NCI-H748 (cell line): ENCODE measurements around the gene WASHC3.
"Not testable (repeated sequence)": the region's sequence is repeated elsewhere in the genome, so short reads cannot be mapped to it uniquely, and the experiment has no call there.

Experiments
- DNase-seq: peaks from one replicate; lab custom pipeline; 2025; ENCODE audit not compliant: unreplicated experiment; lab: John Stamatoyannopoulos, UW

Gene WASHC3

GRCh38 chr12:102051431-102051965 lies 10.3 kb downstream of the WASHC3 start:
- DNase-seq: no peak

DNA sequence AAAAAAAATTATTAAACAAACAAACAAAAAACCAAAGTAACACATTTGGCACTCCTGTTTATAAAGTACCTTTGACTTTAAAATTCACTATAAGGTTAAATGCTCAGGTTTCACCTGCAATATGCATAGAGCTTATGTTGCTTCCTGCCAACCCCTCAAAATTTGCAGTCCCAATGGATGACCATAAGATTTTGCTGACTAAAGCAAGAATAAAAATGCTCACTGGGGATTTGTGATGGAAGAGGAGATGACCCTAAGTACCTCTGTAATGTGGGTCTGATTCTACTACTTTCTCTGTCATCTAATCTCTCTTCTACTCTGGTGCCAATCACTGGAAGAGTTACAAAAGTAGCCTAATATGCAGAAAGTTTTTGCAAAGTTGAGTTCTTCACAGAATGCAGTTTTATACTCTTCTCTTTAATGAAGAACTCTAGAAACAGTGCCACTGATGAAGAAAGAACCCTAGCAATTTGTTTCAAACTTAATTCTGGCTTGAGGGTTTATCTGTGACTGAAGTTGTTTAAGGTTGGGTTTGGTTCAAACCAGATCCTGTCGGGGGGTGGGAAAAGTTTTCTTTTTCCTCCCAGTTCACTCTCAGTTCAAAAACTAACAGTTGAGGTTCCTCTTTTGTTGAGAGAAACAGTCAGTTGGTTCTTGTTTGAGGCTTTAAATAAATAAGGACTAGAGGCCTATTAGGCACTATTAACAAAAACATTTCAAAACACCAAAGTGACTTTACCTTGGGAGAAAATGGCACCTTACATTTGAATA lies 10.9 kb downstream of the WASHC3 start:
- no peak for DNase-seq

GRCh38 chr12:102043928-102044327 lies 17.9 kb downstream of the WASHC3 start:
- no peak for DNase-seq

DNA sequence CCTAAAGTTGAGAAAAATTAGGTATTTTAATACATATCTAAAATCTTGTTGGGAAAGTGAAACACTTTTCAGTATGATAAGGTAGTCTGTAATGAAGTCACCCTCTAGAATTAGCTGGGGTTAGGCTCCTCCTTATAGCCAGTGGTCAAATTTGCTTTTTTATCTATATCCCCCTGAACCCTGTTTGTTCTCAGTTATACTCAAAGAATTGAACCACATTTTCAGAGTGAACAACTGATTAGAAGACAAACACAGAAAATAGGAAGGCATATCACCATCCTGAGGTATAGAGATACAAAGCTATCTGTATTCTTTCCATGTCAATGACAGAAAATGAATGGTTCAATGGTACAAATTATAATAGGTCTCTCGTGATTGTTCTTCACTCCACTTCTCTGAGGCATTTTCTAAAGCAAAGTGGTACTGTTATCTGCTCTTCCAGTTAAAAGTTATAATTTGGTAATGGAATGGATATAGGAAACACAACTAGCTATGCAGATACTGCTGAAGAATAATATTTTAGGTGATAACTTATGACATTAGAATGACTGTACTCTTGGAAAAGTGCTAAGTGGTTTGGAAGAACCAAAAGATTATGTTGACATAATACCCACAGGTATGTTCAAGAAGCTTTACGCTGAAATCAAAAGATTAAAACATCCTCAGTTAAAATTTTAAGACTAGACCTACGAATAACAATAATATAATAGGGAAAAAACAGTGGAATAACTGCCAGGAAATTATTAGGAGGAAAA lies 27.6 kb downstream of the WASHC3 start:
- no peak for DNase-seq

GRCh38 chr12:102031852-102032251 lies 29.9 kb downstream of the WASHC3 start:
- no peak for DNase-seq

- no peak for DNase-seq
Observed at GRCh38 chr12:102029141-102029540, 32.6 kb downstream of the WASHC3 start.

DNA sequence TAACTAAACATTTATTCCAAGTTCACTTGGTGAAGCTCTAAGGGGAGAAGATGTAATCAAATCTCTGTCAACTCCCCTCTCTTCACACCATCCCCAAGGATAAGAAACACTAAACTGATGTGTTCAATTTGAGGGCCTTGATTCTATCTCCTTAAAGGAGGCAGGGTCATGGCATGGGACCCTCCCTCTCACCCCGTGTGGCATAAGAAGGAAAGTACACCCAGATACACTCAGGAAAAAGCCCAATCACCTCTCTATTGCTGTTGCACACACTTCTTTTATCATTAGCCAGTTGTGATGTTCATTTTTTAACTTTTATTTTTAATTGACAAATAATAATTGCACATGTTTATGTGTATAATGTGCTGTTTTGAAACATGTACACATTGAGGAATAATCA lies 35.1 kb downstream of the WASHC3 start:
- DNase-seq: no peak

- DNase-seq: no peak
Observed at GRCh38 chr12:102024765-102025164, 37.0 kb downstream of the WASHC3 start.

- DNase-seq: no peak
Observed at GRCh38 chr12:102023343-102023930, 38.4 kb downstream of the WASHC3 start.

GRCh38 chr12:102022286-102022685 lies 39.5 kb downstream of the WASHC3 start:
- DNase-seq: no peak

- DNase-seq: no peak
Observed at GRCh38 chr12:102021540-102022246, 40.1 kb downstream of the WASHC3 start.

DNA sequence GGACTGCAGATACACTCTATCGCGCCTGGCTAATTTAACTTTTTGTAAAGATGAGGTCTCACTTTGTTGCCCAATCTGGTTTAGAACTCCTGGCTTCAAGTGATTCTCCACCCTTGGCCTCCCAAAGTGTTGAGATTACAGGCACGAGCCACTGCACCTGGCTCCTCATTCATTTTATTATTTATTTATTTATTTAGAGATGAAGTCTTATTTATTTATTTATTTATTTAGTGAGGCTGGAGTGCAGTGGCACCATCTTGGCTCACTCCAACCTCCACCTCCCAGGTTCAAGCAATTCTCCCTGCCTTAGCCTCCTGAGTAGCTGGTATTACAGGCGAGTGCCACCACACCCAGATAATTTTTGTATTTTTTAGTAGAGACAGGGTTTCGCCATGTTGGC lies 43.2 kb downstream of the WASHC3 start:
- DNase-seq: not testable (repeated sequence)

DNA sequence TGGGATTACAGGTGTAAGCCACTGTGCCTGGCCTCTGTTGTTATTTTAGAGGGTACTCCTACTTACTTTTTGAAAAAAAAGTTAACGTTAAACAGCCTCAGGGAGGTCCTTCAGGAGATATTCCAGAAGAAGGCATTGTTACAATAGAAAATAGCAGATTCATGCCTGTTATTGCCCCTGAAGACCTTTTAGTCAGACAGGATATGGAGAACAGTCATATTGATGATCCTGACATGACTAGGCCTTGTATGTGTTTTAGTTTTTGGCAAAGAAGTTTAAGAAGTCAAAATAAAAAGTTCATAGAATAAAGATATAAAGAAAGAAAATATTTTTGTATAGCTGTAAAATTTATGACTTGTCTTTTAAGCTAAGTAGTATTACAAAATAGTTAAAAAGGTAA lies 45.3 kb downstream of the WASHC3 start:
- DNase-seq: no peak

DNA sequence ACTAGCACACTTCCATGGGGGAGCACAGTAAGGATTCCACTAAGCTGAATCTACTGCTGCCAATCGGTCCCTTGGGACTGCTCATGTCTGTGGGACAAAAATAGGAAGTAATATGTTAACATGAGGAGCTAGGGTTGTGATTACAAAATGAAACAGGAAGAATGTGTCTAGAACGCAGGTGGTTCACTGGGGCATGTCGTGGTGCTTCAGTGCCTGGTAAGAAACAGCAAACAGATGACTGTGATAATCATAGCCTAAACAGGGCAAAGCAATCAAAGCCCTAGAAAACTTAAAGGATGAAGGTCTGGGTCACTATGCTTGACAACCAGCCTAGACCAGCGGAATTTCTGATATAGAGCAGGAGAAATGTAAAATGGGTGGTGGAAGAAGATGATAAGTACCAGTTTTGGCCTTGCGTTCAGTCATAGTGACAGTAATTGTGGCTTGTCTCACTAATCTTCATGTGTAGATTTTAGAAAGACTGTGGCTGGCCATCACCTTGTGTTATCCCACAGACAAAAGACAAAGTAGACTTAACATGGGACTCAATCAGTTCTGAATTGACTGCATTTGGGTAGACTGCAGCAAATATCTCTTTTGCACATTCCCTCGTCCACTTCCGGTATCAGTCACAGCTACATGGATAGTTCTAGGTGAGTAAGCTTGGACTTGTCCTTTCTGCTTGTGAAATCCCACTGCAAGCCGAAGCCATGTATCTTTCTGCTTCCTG lies 51.4 kb downstream of the WASHC3 start:
- DNase-seq: no peak

DNA sequence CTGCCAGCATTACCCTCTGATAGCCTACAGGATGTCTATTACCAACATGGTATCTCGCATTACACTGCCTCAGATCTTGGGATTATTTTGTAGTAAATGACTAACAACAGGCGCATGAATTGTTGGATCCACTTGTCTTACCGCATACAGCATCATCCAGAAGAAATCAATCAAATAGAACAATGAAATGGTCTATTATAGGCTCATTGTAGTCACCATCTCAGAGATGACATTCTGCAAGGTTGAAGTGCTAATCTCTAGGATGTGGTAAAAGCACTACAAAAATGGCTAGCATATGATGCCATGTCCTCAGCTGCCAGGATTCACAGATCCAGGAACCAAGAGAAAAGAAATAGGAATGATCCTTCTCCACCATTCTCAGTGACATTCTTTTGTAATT lies 52.0 kb downstream of the WASHC3 start:
- no peak for DNase-seq

DNA sequence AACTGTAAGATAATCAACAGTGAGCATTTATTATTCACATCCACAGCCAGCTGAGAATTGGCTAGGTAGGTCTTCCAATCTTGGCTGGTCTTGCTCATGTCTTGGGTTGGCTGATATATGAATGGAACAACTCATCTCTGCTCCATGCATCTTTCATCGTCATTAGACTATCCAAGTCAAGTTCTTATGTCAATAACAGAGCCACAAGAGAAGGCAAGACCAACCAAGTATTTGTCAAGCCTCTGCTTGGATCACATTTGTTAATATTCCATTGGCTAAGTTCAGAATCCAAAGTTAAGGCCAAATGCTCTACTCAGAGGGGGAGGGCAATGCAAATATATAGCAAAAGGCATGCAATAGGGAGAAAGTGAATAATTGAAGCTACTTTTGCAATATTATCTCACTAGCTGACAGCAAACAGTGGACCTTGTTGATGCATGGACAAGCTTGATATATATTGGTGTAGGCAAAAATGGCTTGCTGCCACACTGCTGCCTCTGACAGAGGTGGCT lies 53.1 kb downstream of the WASHC3 start:
- DNase-seq: no peak

DNA sequence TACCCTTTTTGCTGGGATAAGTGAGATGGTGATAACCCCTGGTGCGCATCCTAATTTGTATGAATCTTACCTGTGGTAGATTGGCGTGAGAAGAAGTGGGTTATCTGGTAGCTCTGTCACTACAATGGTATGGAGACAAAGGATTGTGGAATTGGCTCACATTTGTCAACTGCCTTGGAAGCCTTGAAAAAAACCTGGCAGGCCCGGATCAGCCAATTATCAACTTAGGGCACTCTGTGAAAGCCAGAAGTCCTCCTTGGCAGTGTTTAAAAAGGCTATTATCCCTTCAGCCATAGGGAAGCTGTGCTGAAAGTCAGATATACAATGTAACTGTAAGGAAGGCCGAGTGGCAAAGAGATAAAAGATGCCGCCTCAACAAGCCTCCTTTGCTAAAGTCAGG lies 56.5 kb downstream of the WASHC3 start:
- no peak for DNase-seq

GRCh38 chr12:101997102-101997501 lies 64.7 kb downstream of the WASHC3 start:
- no peak for DNase-seq

DNA sequence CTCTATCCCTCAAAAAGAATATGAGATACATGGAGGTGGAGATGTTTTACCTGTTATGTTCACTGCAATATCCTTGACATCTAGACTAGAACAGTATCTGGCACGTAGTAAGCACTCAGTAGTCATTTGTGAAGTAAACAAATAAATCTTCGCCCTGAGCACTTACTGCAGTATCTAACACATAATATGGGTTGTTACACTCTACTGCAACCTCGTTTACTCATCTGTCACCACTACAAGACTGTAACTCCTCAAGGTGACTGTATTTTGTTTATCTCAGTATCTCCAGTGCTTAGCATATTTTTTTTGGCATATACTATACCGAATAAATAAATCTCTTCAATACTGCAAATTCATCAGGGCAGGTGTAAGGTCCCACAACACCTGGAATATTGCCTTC lies 66.1 kb downstream of the WASHC3 start:
- no peak for DNase-seq

- no peak for DNase-seq
Observed at GRCh38 chr12:101992091-101992490, 69.7 kb downstream of the WASHC3 start.
